Left forelimb (tissue), 1 donor: ENCODE results near the gene FKRP.
"Not testable (repeated sequence)": the region's sequence is repeated elsewhere in the genome, so short reads cannot be mapped to it uniquely, and the experiment has no call there.

Experiments
- DNase-seq: peaks from one replicate; pipeline ENCODE4 v3.0.0-alpha.2; 2018; ENCODE audit warnings: low spot score

The FKRP gene

GRCh38 chr19:46759817-46760333 lies 14.0 kb downstream of the FKRP start:
- DNase-seq: no peak

GRCh38 chr19:46760363-46760762 lies 14.5 kb downstream of the FKRP start:
- DNase-seq: no peak

DNA sequence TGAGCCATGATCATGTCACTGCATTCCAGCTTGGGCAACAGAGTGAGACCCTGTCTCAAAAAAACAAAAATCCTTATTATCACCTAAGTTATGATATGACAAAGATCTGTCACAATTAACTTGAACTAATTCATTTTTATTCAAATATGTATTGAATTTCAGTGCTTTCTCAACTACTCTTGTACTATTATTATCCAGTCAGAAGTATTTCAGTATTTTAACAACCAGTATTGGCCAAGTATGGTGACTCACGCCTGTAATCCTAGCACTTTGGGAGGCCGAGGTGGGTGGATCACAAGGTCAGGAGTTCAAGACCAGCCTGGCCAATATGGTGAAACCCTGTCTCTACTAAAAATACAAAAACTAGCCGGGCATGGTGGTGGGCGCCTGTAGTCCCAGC lies 15.0 kb downstream of the FKRP start:
- DNase-seq: not testable (repeated sequence)

GRCh38 chr19:46761418-46761831 lies 15.6 kb downstream of the FKRP start:
- DNase-seq: no peak

DNA sequence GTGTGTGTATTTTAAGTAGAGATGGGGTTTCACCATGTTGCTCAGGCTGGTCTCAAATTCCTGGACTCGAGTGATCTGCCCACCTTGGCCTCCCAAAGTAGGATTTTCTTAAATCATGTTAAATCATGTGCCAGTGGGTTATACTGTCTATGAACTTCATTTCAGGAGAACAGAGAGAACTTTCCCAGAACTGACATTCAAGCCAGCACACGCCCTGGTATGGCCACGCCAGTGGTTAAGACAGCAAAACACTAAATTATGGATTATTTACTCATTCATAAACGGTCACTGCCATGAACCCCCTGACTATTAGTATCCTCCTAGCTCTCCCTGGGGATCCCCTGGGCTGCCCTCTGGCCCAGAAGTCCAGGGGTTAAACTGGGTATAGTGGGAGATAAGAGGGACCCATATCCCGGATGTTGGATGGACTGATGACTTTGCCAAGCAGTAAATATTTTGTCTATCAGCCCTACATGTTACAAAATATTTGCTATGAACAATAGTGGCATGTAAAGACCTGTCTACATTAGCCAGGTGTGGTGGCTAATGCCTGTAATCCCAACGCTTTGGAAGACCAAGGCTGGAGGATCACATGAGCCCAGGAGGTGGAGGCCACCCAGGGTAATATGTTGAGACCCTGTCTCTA lies 16.5 kb downstream of the FKRP start:
- no peak for DNase-seq

DNA sequence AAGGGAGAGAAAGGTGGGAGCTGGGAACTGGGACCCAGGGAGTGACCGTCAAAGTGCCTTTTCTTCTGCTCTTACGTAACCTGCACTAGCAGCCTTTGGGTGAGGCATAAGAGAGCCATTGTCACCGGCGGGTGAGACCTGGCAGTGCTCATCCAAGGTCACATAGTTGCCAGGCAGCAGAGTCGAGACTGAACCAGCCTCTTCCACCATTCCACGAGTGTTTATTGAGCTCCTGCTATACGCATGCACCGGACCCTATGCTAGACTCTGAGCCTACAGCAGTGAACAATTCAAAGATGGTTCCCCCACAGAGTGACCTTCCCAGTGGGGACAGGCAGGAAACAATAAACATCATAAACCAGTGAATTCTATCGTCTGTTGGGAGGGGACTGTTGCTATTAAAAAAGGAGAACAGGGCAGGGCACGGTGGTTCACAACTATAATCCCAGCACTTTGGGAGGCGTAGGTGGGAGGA lies 19.0 kb downstream of the FKRP start:
- DNase-seq: no peak

DNA sequence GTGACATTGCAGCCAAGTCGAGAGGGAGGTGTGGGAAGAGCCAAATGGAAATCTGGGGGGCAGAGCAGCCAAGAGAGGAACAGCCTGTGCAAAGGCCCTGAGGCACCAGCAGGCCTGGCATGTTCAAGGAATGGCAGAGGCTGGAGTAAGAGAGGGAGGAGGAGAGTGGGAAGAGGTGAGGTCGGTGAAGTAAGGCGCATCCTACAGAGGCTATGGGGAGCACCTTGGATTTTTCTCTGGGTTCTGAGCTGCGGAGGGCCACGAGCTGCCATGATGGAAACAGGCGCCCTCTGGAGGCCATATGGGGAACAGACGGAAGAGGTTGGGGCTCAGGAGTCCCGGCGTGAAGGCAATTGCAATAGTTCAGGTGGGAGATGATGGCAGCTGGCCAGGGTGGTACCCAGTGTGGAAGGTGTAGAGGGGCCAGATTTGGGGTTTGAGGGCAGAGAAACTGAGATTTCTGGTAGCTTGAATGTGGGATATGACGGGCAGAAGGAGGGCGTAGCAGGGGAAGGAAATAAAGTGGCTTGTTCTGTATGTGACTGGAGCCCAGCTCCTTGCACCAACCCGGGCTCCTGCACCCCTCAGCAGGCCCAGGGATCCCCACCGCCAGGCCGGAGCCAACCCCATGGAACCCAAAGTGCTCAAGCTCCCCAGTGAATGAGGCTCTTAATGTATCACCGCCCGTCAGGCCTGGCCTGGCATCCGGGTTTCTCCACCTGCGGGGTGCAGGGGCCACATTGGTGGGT lies 20.9 kb downstream of the FKRP start:
- DNase-seq: no peak

- not testable (repeated sequence) for DNase-seq
Observed at GRCh38 chr19:46768746-46769145, 22.9 kb downstream of the FKRP start.

DNA sequence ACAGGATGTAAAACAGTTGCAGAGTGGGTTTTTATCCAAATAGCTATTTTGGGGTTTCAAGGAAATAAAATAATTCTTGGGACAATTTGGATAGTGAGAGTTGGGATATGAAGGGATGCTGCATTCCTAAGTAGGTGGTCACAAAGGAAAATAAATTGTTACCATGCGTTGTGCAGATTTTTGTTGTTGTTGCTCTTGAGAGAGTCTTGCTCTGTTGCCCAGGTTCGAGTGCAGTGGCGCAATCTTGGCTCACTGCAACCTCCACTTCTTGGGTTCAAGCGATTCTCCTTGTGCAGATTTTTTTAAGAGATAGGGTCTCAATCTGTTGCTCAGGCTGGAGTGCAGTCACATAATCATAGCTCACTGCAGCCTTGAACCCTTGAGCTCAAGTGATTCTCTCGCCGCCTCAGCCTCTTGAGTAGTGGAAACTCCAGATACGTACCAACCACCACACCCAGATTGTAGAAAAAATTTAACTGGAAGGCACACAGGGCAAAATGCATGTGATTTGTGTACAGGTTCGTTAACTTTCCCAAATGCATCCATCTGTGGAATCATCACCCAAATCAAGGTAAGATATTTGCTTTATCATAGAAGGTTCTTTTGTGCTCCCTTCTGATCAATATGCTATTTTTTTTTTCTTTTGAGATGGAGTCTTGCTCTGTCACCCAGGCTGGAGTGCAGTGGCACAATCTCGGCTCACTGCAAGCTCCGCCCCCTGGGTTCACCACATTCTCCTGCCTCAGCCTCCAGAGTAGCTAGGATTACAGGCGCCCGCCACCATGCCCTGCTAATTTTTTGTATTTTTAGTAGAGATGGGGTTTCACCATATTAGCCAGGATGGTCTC lies 26.5 kb downstream of the FKRP start:
- DNase-seq: no peak

DNA sequence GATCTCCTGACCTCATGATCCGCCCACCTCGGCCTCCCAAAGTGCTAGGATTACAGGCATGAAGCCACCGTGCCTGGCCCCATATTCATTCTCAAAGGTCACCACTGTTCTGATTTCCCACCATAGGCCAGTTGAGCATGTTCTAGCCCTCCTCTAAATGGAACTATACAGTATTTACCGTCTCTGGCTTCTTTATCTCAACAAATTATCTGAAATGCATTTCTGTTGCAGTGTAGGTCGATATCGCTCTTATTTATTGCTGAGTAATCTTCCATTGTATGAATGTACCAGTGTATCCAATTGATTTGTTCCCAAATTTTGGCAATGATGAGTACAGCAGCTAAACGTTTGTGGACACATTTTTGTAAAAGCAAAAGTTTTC lies 27.2 kb downstream of the FKRP start:
- no peak for DNase-seq

DNA sequence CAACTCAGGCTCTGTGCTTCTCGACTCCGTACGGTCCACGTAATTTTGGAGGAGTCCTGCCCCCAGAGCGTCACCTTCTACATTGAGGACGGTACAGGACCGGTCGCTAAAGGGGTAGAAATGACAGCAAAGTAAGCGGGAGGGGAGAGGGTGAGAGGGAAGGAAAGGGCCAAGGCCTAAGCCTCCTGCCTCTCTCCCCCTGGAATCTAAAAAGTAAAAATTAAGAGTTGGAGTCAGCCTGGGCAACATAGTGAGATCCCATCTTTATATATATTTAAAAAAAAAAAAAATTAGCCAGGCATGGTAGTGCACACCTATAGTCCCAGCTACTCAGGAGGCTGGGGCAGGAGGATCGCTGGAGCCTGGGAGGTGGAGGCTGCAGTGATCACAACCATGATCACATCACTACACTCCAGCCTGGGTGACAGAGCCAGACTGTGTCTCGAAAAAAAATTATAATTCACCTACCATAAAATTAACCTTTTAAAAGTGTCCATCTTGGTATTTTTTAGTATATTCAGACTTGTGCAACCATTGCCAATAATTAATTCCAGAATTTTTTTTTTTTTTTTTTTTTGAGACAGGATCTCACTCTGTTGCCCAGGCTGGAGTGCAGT lies 29.9 kb downstream of the FKRP start:
- DNase-seq: no peak

GRCh38 chr19:46776927-46777911 lies 31.4 kb downstream of the FKRP start:
- no peak for DNase-seq

DNA sequence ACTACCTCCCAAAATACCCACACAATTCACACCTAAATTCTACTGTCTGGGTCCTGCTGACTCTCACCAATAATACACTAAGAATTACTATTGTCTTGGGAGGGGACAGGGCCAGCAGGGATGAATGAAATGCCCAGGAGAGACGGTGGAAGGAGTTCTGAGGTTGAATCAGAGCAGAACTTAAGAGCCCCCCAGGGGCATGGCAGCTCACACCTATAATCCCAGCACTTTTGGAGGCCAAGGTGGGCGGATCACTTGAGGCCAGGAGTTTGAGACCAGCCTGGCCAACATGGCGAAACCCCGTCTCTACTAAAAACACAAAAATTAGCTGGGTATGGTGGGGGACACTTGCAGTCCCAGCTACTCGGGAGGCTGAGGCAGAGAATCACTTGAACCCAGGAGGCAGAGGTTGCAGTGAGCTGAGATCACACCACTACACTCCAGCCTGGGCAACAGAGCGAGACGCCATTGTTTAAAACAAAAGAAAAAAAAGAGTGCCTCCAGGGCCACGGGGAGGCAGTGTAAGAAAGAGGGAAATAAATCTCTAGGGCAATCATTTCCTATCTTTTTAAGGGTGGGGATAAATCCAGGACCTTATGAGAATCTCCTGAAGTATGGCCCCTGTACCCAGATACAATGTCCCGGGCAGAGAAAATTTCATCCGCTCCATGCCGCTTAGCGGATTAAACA lies 32.2 kb downstream of the FKRP start:
- not testable (repeated sequence) for DNase-seq

GRCh38 chr19:46782355-46783019 lies 36.6 kb downstream of the FKRP start:
- DNase-seq: no peak

GRCh38 chr19:46783670-46784069 lies 37.8 kb downstream of the FKRP start:
- DNase-seq: no peak

DNA sequence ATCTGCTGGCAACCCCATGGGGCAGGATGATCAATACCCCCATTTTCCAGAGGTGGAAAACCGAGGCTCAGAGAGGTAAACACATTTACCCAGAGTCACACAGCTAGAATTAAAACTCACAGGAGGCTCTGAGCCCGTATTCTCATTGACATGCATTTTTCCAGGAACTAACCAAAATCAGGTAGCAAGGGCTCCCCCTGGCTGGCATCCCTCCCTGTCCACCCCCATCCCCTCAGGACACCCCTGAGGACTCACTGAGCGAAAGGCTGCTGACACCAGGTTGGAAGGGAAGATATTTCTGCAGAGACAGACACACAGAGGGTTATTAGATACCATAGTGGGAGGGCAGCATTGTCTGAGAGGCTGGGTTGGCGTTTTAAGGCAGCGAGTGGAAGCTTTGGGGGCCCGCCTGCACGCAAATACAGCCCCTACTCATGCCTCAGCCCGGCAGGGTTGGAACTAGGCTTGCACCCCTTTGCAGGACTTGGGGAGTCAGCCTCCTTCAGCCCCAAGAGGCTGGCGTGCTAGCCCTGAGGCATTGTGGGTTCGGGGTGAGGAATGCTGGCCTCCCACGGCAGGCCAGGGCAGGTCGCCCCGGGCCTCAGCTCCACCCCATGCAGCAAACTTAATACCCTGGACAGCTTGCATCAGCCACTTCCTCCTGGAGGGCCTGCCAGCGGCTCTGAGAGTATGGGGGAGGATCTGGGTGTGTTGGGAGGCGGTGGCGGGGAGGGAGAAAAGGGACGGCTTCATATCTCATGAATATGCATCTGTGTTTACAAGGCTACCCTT lies 38.6 kb downstream of the FKRP start:
- peak; percentile 72 for DNase-seq

DNA sequence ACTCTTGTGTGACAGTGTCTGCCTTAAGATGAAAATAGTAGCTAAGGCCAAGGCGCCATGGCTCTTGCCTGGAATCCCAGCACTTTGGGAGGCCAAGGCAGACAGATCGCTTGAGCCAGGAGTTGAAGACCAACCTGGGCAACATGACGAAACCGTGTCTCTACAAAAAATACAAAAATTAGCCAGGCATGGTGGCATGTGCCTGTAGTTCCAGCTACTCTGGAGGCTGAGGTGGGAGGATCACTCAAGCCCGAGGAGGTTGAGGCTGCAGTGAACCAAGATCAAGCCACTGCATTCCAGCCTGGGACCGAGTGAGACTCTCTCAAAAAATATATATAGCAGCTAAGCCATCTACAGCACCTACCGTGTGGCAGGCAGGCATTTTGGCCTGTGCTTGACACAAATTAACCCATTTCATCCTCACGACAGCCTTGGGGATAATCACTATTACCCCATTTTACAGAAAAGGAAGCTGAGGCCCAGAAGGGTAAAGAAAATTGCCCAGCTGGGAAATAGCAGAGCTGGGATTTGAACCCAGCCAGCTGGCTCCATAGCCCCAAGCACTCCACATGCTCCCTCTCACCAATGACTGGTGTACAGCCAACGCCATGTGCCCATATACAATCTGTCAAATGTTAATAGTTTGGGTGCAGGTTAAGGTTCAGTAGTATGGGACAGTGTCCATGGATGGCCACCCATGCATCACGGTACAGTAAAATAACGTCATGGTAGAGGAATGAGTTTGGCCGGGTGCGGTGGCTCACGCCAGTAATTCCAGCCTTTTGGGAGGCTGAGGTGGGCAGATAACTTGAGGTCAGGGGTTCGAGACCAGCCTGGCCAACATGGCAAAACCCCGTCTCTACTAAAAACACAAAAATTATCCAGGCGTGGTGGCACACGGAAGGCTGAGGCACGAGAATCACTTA lies 39.5 kb downstream of the FKRP start:
- DNase-seq: no peak

DNA sequence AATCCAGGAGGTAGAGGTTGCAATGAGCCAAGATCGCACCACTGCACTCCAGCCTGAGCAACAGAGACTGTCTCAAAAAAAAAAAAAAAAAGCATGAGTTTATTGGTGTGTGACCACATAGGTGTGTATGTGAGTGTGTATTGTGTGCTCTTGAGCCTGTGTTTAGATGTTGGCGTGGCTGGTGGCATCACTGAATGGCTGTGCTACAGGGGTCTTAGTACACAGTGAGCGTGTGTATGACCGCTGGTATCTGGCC lies 40.1 kb downstream of the FKRP start:
- no peak for DNase-seq
